ENCODE results near the gene ADD1.

- TF ChIP-seq CTCF (IDR thresholded peaks at IDR 0.05) (no peak), POLR2A (IDR thresholded peaks at IDR 0.05) (no peak)
Measured at GRCh38 chr4:2865196-2865780, 21.6 kb downstream of the ADD1 start.

All from right lobe of liver (tissue), 4 donors.